Upper lobe of left lung (tissue), 6 donors: ENCODE results near the gene PATE2. TPM values are rescaled to one million over a fixed set of nuclear protein-coding genes. Genes with fewer than 3 reads are reported as not detected.

Source experiments
- ATAC-seq, 2 donors: fragments of 200-7000 bp; cut with Tn5 transposase; one replicate each; pipeline ENCODE4 v1.9.1; 2022; ENCODE audit warnings: mild to moderate bottlenecking in 2 of 2, moderate library complexity in 2 of 2; ENCODE audit not compliant: low FRiP score in 2 of 2
- DNase-seq, 2 donors: peaks; one replicate each; pipeline ENCODE4 v3.0.0-alpha.2; 2019 to 2020
- H3K27ac ChIP-seq, 4 donors: fragments of 200-600 bp; sonication (generic); one replicate each; pipeline ENCODE4 v1.5.1; 2016 to 2019
- H3K27me3 ChIP-seq, 4 donors: fragments of 200-600 bp; sonication (generic); one replicate each; pipeline ENCODE4 v1.5.1; 2017 to 2019
- H3K36me3 ChIP-seq, 4 donors: fragments of 200-600 bp; sonication (generic); one replicate each; pipeline ENCODE4 v1.5.1; 2016 to 2019
- H3K4me1 ChIP-seq, 4 donors: fragments of 200-600 bp; sonication (generic); one replicate each; pipeline ENCODE4 v1.5.1; 2018 to 2019
- H3K4me3 ChIP-seq, 4 donors: fragments of 200-600 bp; sonication (generic); one replicate each; pipeline ENCODE4 v1.5.1; 2017 to 2019; ENCODE audit warnings: mild to moderate bottlenecking in 2 of 4, moderate library complexity in 1 of 4
- H3K9me3 ChIP-seq, 4 donors: fragments of 200-600 bp; sonication (generic); one replicate each; pipeline ENCODE4 v1.5.1; 2018 to 2019
- CTCF ChIP-seq, 6 experiments: fragments of 450-650 bp in 4 of 6; fragments of 200-600 bp in 2 of 6; sonication (generic) in 2 of 6; IDR thresholded peaks; one replicate each; pipeline ENCODE4 v1.5.1; 2016 to 2019; ENCODE audit warnings: antibody characterized with exemption in 6 of 6
- EP300 ChIP-seq, 4 donors: sonication (generic); formaldehyde crosslinking; IDR thresholded peaks; one replicate each; pipeline ENCODE4 v1.5.1; 2017; ENCODE audit warnings: antibody characterized with exemption in 4 of 4, control low read depth in 2 of 4
- POLR2A ChIP-seq, 4 donors: fragments of 450-650 bp; IDR thresholded peaks; one replicate each; pipeline ENCODE4 v1.5.1; 2016 to 2017; ENCODE audit warnings: antibody characterized with exemption in 4 of 4, mild to moderate bottlenecking in 2 of 4
- POLR2AphosphoS5 ChIP-seq, 2 donors: sonication (generic); formaldehyde crosslinking; IDR thresholded peaks; one replicate each; pipeline ENCODE4 v1.5.1; 2017; ENCODE audit warnings: antibody characterized with exemption in 2 of 2
- WGBS, 2 donors: methylation state at CpG; one replicate each; pipeline ENCODE4 v1.1.5; 2017 to 2018; 5-methylcytosine and 5-hydroxymethylcytosine counted together
- total RNA-seq, 6 donors: library from RNA; depleted of rRNA in 4 of 6; stranded (reverse); fragments of >200 nt in 4 of 6; gene quantifications; one replicate each; pipeline versions ENCODE4 v1.1.0 to v1.2.1, GENCODE V29; 2016 to 2021
- donor health status: DM: no; HTN: no; CAD: no; lungs with moderate emphysema.
- donor health status: DM: no; HTN: yes; CAD: no; lungs with severe emphysema.

PATE2 gene
- total RNA-seq, 6 donors from 2014 or later, result not detected

GRCh38 chr11:125790825-125791224, 12.2 kb upstream of the PATE2 start:
- Histone ChIP-seq H3K36me3 (no peaks in the 10 kb centered on the region), H3K27ac (no peak overlapping the region), H3K27me3 (no peaks in the 10 kb centered on the region), H3K4me3 (no peak overlapping the region), H3K9me3 (no peaks in the 10 kb centered on the region), H3K4me1 (no peaks in the 10 kb centered on the region)
- ATAC-seq, result no peak
- no peak for DNase-seq
- 93 to 94% methylated on average over 4 of the region's 4 CpGs for WGBS, 2 donors
- TF ChIP-seq EP300 (IDR thresholded peaks at IDR 0.05) (no peak), POLR2A (IDR thresholded peaks at IDR 0.05) (no peak), POLR2AphosphoS5 (IDR thresholded peaks at IDR 0.05) (no peak), CTCF (IDR thresholded peaks at IDR 0.05) (no peak)

- Histone ChIP-seq H3K4me1 (no peaks in the 10 kb centered on the region), H3K27me3 (no peaks in the 10 kb centered on the region), H3K4me3 (no peak within 1 kb of the TSS), H3K9me3 (no peaks in the 10 kb centered on the region), H3K36me3 (no peaks in the 10 kb centered on the region), H3K27ac (no peak within 1 kb of the TSS)
- no peak for ATAC-seq
- no peak for TF ChIP-seq POLR2AphosphoS5 (IDR thresholded peaks at IDR 0.05)
- no peak for TF ChIP-seq EP300 (IDR thresholded peaks at IDR 0.05)
- TF ChIP-seq POLR2A (IDR thresholded peaks at IDR 0.05), result no peak
- no peak for TF ChIP-seq CTCF (IDR thresholded peaks at IDR 0.05)
- WGBS, 2 donors, result 37 to 55% methylated on average over 2 of the region's 2 CpGs
- no peak for DNase-seq
Measured at GRCh38 chr11:125787827-125788226, 9.2 kb upstream of the PATE2 start, which contains the start of gene PATE3. Gene PATE3, plus strand, starts transcription at chr11:125788127. Its CDS starts 25 bp downstream, at chr11:125788152.

GRCh38 chr11:125784678-125785077, 6.0 kb upstream of the PATE2 start:
- no peaks in the 10 kb centered on the region for H3K4me1 ChIP-seq
- no peak overlapping the region for H3K4me3 ChIP-seq
- H3K27ac ChIP-seq, result no peak overlapping the region
- 44 to 51% methylated on average over 2 of the region's 2 CpGs for WGBS, 2 donors
- ATAC-seq (no peak), DNase-seq (no peak)
- H3K9me3 ChIP-seq, result no peaks in the 10 kb centered on the region
- H3K36me3 ChIP-seq, result no peaks in the 10 kb centered on the region
- TF ChIP-seq POLR2AphosphoS5 (IDR thresholded peaks at IDR 0.05) (no peak), EP300 (IDR thresholded peaks at IDR 0.05) (no peak), CTCF (IDR thresholded peaks at IDR 0.05) (no peak), POLR2A (IDR thresholded peaks at IDR 0.05) (no peak)
- H3K27me3 ChIP-seq, result no peaks in the 10 kb centered on the region

GRCh38 chr11:125777309-125777708, 1.3 kb downstream of the PATE2 start:
- Histone ChIP-seq H3K9me3 (no peaks in the 10 kb centered on the region), H3K4me1 (no peaks in the 10 kb centered on the region), H3K27ac (no peak overlapping the region), H3K27me3 (no peaks in the 10 kb centered on the region), H3K4me3 (no peak overlapping the region), H3K36me3 (no peaks in the 10 kb centered on the region)
- 55 to 61% methylated on average over 5 of the region's 5 CpGs for WGBS, 2 donors
- DNase-seq (no peak), ATAC-seq (peak in 1 of 2 donors; percentile 58)
- TF ChIP-seq POLR2A (IDR thresholded peaks at IDR 0.05) (no peak), EP300 (IDR thresholded peaks at IDR 0.05) (no peak), CTCF (IDR thresholded peaks at IDR 0.05) (no peak), POLR2AphosphoS5 (IDR thresholded peaks at IDR 0.05) (no peak)

GRCh38 chr11:125773516-125773915, 5.1 kb downstream of the PATE2 start:
- H3K9me3 ChIP-seq, result no peaks in the 10 kb centered on the region
- WGBS, 2 donors, result 73 to 74% methylated on average over 3 of the region's 3 CpGs
- TF ChIP-seq CTCF (IDR thresholded peaks at IDR 0.05) (no peak), POLR2AphosphoS5 (IDR thresholded peaks at IDR 0.05) (no peak), POLR2A (IDR thresholded peaks at IDR 0.05) (no peak), EP300 (IDR thresholded peaks at IDR 0.05) (no peak)
- peaks cover 0 to 2% (median 0%) of the 10 kb centered on the region in 4 donors for H3K4me1 ChIP-seq
- no peaks in the 10 kb centered on the region for H3K36me3 ChIP-seq
- H3K27ac ChIP-seq, result no peak overlapping the region
- H3K4me3 ChIP-seq, result no peak overlapping the region
- DNase-seq (no peak), ATAC-seq (peak in 1 of 2 donors; percentile 84)
- H3K27me3 ChIP-seq, result no peaks in the 10 kb centered on the region
